NB4 (cell line): Measurements from ENCODE around the gene OCLN.
"Not testable (repeated sequence)": the region's sequence is repeated elsewhere in the genome, so short reads cannot be mapped to it uniquely, and the experiment has no call there.

Experiments
- CTCF ChIP-seq: IDR thresholded peaks from one replicate; pipeline ENCODE4 v1.5.1; 2012; ENCODE audit warnings: low read depth, low read length
- MAX ChIP-seq: IDR thresholded peaks from 2 replicates; pipeline ENCODE4 v1.6.1; 2011; ENCODE audit warnings: low read depth, low read length
- POLR2A ChIP-seq: IDR thresholded peaks from 2 replicates; pipeline ENCODE4 v1.6.1; 2011; ENCODE audit warnings: mild to moderate bottlenecking; ENCODE audit not compliant: insufficient read length; ENCODE audit errors: extremely low read depth

- not testable (repeated sequence) for TF ChIP-seq CTCF, POLR2A, MAX
Observed at GRCh38 chr5:69466375-69466774, 26.2 kb upstream of the OCLN start.
